Parathyroid adenoma (tissue), 2 donors: ENCODE results near the gene TBC1D22A.
A peak's percentile ranks its signal among the peaks of the same experiment; 100 is the strongest.

ENCODE experiments used
- H2AFZ ChIP-seq: fragments of 300-600 bp; sonication (generic); one replicate; pipeline ENCODE4 v1.7.0; 2017; ENCODE audit warnings: antibody characterized with exemption, mild to moderate bottlenecking
- H3K27ac ChIP-seq: fragments of 300-600 bp; sonication (generic); one replicate; pipeline ENCODE4 v1.7.0; 2017
- H3K27me3 ChIP-seq: fragments of 300-600 bp; sonication (generic); one replicate; pipeline ENCODE4 v1.7.0; 2017; ENCODE audit warnings: low read length; ENCODE audit not compliant: control insufficient read depth, insufficient read depth
- H3K36me3 ChIP-seq: fragments of 300-600 bp; sonication (generic); one replicate; pipeline ENCODE4 v1.7.0; 2017; ENCODE audit warnings: low read length; ENCODE audit not compliant: control insufficient read depth, insufficient read depth
- H3K4me1 ChIP-seq: fragments of 300-600 bp; sonication (generic); one replicate; pipeline ENCODE4 v1.7.0; 2017; ENCODE audit warnings: control low read depth
- H3K4me2 ChIP-seq: fragments of 300-600 bp; sonication (generic); one replicate; pipeline ENCODE4 v1.7.0; 2017; ENCODE audit warnings: low read length
- H3K4me3 ChIP-seq: fragments of 300-600 bp; sonication (generic); one replicate; pipeline ENCODE4 v1.7.0; 2017; ENCODE audit warnings: low read depth, low read length
- H3K79me2 ChIP-seq: fragments of 300-600 bp; sonication (generic); one replicate; pipeline ENCODE4 v1.7.0; 2017; ENCODE audit warnings: control low read depth
- H3K9ac ChIP-seq: fragments of 300-600 bp; sonication (generic); one replicate; pipeline ENCODE4 v1.7.0; 2017; ENCODE audit warnings: mild to moderate bottlenecking
- H3K9me3 ChIP-seq: fragments of 300-600 bp; sonication (generic); one replicate; pipeline ENCODE4 v1.7.0; 2017; ENCODE audit warnings: low read length; ENCODE audit not compliant: control insufficient read depth
- TF ChIP-seq, protein P1 (sequence below): fragments of 300-600 bp; sonication (generic); IDR thresholded peaks from one replicate; pipeline ENCODE4 v1.7.0; 2017; ENCODE audit warnings: antibody characterized with exemption, mild to moderate bottlenecking
- donor health status: primary hyperparathyroidism.

Gene TBC1D22A

DNA sequence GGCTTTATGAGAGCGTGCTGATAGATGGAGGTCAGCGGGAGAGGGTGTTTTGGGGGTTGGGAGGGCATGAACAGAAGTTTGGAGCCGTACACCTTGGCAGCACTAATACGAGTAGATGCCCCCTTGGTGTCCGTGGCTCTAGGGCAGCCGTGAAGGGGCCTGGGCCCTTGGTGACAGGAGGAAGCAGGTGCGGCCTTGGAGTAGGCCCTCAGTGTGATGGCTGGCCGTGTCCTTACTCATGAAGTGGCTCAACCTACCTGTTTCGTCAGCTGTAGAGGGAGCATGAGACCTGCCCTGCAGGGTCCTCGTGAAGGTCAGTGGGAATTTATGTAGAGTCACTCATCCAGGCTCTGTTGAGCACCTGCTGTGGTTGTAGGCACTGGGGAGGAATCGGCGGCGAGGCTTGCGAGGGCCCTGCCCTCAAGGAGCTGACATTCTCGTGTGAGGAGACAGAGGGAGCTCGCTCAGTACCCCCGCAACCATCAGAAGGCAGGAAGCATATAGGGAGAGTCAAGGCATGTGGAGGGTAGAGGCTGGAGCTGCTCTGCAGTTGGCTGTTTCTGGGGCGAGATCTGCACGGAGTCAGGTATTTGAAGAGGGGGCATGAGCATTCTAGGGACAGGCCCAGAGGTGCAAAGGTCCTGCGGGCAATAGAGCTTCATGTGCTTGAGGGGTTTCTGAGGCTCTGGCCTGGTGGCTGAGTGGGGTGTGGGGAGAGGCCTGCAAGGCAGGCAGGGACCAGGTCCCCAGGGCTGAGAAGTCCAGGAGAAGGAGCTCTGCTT lies 39.6 kb downstream of the TBC1D22A start:
- Histone ChIP-seq H3K4me3 (no peak overlapping the region), H3K9me3 (no peaks in the 10 kb centered on the region), H3K27ac (no peak overlapping the region), H3K27me3 (no peaks in the 10 kb centered on the region), H3K9ac (no peak overlapping the region), H3K4me2 (no peak overlapping the region), H3K4me1 (no peaks in the 10 kb centered on the region), H3K36me3 (no peaks in the 10 kb centered on the region), H3K79me2 (peaks cover 2% of the 10 kb centered on the region), H2AFZ (no peak overlapping the region)
- TF ChIP-seq, protein P1, sequence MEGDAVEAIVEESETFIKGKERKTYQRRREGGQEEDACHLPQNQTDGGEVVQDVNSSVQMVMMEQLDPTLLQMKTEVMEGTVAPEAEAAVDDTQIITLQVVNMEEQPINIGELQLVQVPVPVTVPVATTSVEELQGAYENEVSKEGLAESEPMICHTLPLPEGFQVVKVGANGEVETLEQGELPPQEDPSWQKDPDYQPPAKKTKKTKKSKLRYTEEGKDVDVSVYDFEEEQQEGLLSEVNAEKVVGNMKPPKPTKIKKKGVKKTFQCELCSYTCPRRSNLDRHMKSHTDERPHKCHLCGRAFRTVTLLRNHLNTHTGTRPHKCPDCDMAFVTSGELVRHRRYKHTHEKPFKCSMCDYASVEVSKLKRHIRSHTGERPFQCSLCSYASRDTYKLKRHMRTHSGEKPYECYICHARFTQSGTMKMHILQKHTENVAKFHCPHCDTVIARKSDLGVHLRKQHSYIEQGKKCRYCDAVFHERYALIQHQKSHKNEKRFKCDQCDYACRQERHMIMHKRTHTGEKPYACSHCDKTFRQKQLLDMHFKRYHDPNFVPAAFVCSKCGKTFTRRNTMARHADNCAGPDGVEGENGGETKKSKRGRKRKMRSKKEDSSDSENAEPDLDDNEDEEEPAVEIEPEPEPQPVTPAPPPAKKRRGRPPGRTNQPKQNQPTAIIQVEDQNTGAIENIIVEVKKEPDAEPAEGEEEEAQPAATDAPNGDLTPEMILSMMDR, result no peak

DNA sequence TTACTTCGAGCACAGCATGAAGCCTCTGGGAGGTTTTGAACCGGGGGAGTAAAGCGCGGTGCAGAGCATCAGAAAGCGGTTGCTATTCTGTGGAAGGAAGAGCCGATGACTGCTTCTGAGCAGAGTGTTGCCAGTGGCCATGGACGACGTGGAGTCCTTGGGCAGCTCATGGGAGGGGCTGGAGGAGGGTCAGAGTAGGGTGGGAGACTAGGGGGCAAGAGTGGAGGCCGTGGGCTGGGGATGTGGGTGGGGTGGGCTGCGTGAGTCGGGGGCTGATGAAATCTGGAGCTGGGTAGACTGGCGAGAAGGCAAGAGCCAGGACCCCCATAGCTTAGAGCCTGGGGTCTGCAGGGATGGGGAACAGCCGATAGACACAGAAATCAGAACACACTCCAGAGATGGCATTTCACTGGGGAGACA lies 40.2 kb downstream of the TBC1D22A start:
- Histone ChIP-seq H2AFZ (no peak overlapping the region), H3K9ac (no peak overlapping the region), H3K36me3 (no peaks in the 10 kb centered on the region), H3K27ac (no peak overlapping the region), H3K27me3 (no peaks in the 10 kb centered on the region), H3K4me3 (no peak overlapping the region), H3K9me3 (no peaks in the 10 kb centered on the region), H3K4me1 (no peaks in the 10 kb centered on the region), H3K79me2 (peaks cover 6% of the 10 kb centered on the region), H3K4me2 (no peak overlapping the region)
- TF ChIP-seq, protein P1, result no peak

DNA sequence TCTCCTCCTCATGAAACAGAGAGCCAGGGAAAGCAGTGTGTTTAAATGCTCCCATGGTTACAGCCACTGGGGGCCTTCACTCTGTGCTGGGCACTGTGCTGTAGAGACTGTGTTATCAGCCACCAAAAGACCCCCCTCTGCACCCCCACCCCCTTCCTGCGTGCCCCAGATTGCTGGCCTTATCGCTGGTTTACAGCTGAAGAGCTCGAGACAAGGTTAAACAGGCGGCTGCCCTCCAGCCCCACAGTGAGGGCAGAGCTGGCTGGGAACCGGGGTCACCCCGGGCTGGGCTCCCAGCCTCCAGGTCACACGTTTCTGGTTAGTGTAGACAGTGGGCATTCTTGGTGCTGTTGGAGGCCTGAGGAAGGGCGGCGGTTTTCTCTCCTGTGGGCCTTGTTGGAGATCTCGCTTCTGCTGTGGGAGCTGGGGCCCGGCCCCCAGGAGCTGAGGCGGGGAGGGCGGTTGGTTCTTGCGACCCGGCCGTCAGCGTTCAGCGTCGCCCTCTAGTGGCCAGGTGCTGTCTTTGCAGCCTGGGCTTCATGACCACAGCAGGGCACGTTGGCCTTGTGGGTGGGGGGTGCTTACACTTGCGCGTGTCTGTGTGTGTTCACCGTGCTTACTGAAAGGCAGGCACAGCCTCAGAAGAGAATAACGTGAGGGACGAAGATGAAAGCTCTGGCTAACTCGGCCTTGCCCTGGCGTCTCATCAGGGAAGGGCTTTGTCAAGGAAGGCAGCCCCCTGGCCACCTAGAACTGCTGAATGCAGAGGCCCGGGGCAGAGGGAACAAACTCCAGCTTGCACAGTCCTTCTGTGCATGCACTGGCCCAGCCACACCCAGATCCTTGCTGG lies 40.8 kb downstream of the TBC1D22A start:
- Histone ChIP-seq H3K36me3 (no peaks in the 10 kb centered on the region), H3K9ac (no peak overlapping the region), H3K27ac (no peak overlapping the region), H3K4me2 (peak overlapping the region; percentile 31), H3K79me2 (peaks cover 6% of the 10 kb centered on the region), H3K4me3 (no peak overlapping the region), H3K4me1 (no peaks in the 10 kb centered on the region), H3K9me3 (no peaks in the 10 kb centered on the region), H3K27me3 (no peaks in the 10 kb centered on the region), H2AFZ (no peak overlapping the region)
- TF ChIP-seq, protein P1, result peak; percentile 77

- TF ChIP-seq, protein P1, result no peak
- Histone ChIP-seq H3K4me1 (no peaks in the 10 kb centered on the region), H3K79me2 (peaks cover 6% of the 10 kb centered on the region), H3K4me2 (no peak overlapping the region), H3K9ac (no peak overlapping the region), H3K27ac (no peak overlapping the region), H3K27me3 (no peaks in the 10 kb centered on the region), H3K36me3 (no peaks in the 10 kb centered on the region), H2AFZ (no peak overlapping the region), H3K4me3 (no peak overlapping the region), H3K9me3 (no peaks in the 10 kb centered on the region)
These were observed 41.5 kb downstream of the TBC1D22A start for GRCh38 chr22:46803936-46804335.
